Measurements from ENCODE around the gene AGPAT1.
"Not testable (repeated sequence)": the region's sequence is repeated elsewhere in the genome, so short reads cannot be mapped to it uniquely, and the experiment has no call there.

Gene AGPAT1

DNA sequence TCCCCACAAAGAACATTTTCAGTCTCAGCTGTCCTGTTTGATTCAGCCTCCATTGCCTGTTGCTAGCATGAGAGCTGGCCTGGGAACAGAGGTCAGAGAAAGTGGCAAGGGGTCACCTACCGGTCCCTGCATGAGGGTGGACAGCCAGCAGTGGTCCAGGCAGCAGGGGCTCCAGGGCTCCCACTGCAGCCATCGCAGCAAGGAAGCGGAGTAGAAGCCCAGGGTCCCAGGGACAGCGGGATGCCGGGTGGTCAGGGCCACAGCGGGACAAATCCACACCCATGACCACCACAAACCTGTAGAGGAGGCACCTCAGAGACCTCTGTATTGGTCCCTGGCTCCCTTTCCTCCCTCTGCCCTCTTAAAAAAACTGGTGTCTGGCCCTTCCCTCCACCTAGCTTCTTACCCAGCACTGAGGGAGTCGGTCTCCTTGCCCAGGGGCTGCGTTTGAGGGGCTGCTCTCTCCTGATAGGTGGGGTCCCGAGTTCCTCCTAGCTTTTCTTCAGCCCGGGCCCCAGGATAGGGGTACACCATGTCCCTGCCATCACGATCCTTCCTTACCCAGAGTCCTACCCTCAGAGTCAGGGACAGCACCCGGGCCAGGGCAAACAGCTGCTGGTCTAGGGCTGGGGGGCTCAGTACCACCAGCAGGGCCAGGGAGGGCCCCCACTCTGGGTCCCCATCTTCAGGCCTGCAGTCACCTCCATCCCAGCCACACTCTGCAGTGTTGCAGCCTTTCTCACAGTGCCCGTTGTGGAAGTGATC is 25.0 kb upstream of the AGPAT1 start:
- DNase-seq (ENCODE audit: low read depth in 2 of 3, low spot score in 1 of 3) = no peak

DNA sequence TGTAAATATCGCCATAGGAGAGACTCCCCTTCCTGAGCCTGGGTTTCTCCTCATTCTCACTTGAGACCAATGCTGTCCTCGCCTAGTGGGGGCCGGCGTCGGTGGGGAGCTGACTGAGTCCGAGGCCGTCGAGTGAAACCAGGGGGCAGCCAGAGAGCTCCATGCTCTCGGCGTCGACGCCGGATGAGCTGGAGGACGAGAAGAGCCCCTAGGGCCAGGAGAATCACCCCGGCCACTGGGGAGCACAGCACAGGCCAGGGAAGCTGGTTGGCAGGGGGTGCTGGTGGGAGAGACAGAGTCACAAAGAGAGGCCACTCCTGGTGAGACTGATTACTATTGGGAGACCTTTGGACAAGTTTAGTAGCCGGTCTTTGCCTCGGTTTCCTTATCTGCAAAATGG is 23.0 kb upstream of the AGPAT1 start:
- no peak for DNase-seq (ENCODE audit: low read depth in 2 of 3, low spot score in 1 of 3)

DNA sequence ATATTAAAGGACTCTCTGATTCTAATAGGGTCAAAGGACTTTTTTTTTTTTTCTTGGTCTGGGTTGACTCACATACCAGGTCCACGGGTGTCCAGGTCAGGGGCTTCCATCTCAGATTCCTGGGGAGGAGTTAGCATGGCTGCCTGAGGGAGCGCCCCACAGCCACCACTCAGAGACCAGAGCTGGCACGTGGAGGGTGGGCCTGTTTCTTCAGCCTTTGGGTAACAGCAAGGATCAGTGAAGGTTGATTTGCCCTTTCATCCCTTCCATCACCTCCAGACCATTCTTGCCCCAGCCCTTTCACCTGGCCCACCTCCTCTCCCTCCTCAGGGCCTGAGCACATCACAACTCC is 22.4 kb upstream of the AGPAT1 start:
- DNase-seq (ENCODE audit: low read depth in 2 of 3, low spot score in 1 of 3) = no peak

DNA sequence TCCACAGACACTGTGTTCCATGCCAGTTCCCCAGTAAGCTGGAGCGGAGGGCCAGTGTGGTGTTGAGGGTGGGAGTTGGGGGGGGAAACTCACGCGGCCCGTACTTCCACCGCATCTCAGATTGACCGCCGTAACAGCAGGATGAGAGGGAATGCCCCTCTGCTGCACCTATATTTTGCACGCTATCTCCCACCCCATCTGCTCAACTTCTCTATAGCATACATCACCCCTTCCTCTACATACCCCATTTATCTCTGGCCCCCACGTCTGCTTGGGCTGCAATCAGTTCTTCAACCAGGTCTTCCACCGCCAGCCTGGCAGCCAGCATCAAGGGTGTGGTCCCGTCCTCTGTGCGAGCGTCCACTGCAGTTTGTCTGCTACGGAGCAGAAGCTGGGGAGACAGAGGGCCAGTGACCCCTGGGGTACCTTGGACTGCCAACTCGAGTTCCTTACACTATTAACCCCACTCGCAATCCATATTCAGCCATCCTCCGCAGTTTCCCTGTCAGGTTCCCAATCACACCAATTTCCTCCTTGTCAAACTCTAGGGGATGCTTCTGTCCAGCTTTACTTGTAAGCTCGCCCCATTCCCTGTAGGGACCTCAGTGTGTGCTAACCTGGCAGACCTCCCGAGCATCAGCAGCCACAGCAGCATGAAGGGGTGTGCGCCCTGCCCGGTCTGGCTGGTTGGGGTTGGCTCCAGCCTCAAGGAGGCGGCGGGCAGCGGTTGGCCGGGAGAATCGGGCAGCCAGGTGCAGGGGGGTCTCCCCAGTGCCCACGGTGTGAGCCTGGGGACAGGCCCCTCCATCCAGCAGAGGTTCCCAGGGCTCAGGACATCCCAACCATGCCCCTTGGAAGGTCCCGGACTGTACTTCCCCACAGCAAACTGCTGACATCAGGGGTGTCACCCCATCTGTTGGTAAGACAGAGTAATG is 21.1 kb upstream of the AGPAT1 start:
- DNase-seq (ENCODE audit: low read depth in 2 of 3, low spot score in 1 of 3) = no peak

DNA sequence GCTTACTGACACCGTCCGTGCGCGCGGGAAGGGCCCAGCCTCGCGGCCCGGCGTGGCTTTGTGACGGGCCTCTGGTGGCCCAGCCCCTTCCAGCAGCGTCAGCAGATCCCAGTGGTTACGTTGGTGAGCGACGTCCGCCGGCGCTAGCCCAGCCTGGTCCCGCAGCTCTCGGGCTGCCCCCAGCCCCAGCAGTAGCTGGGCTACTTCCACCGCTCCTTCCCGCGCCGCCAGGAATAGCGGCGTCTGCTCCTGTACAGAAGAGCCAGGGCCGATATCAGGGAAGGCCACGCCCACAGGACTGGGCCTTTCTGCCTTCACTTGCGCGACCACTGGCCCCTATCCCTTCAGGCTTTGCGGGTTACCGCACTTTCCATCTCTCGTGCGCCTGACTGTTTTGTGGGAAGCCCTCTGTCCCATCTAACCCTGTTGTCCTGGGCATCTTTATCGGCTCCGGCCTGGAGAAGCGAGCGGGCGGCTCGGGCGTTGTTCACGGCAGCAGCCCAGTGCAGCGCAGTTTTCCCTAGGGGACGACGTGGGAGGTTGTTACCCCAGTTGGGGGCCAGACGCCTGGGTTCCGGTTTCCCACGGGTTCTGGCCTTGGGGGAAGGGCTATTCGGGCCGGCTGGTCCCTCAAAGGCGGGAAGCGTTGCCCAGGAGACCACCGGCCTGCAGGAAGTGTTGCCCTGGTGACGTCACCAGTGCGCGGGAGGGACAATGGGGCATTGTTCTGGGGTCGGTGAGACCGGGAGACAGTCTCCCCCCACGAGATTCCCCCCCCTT is 20.2 kb upstream of the AGPAT1 start:
- peak; percentile 41 to 51 (median 51) for DNase-seq (ENCODE audit: low read depth in 2 of 3, low spot score in 1 of 3)

DNA sequence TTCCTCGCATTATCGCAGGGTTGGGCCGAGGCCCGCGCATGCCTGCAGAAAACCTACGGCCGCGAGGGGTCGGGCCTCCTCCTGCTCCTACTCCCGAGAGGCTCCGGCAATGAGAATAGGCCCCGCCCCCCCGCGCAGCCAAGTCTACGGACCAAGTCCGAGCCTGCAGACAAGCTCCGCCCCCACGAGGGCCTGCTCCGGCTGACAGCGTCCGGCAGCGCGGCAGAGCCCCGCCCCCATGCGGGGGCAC is 19.7 kb upstream of the AGPAT1 start:
- DNase-seq (ENCODE audit: low read depth in 2 of 3, low spot score in 1 of 3) = peak; percentile 100

DNA sequence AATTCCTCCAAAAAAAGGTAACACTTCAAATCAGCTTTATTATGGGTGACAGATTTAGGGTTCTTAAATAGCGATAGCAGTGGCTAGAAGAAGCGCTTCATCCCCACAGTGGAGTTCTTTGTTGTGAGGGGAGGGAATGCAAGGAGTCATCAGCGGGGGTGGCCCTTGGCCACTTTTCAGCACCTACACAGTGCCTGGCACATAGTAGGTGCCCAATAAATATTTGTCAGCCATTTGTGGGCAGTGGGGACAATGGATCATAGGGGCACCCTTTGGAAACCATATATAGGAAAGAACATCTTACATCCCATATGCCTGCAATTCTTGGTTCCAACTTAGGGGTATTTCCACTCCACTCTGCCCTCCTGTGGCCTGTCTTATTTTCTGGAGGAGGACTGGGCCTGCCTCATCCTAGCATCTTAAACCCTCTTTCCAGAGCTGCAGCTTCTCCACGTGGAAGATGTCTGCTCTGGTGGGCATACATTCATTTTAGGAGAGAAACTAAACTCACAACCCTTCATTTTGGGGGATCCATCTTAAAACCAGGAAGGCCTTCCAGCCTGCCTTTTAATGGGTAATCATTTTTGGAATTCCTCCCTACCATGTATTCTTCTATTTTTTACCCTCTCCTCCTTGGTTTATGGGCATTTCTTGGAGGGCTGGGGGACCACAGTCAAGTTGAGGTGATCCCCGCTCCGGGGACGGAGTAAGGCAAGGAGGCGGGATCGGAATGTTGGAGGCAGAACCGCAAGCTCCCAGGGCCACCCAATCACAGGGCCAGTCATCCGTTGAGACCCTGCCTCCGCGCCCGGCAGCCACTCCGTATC is 19.2 kb upstream of the AGPAT1 start:
- DNase-seq (ENCODE audit: low read depth in 2 of 3, low spot score in 1 of 3) = no peak

DNA sequence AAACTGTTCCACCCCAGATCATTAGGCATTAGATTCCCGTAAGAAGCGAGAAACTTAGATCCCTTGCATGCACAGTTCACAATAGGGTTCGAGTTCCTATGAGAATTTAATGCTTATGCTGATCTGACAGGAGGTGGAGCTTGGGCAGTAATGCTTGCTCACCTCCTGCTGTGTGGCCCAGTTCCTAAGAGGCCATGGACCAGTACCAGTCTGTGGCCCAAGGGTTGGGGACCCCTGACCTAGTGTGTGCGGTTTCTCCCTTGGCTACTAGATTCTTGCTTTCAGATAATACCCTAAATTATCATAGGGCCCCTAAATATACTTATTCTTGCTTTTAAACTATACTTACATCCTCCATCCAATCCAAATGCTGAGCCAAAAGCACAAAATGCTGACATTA is 18.5 kb upstream of the AGPAT1 start:
- no peak for DNase-seq (ENCODE audit: low read depth in 2 of 3, low spot score in 1 of 3)

DNA sequence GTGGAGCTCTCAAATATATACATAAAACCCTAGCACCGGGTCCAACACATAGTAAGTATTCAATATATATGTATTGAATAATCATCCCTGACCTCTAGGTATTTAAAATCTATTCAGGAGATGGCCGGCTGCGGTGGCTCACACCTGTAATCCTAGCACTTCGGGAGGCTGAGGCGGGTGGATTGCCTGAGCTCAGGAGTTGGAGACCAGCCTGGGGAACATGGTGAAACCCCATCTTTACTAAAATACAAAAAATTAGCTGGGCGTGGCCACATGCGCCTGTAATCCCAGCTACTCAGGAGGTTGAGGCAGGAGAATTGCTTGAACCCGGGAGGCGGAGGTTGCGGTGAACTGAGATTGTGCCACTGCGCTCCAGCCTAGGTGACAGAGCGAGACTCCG is 17.2 kb upstream of the AGPAT1 start:
- not testable (repeated sequence) for DNase-seq (ENCODE audit: low read depth in 2 of 3, low spot score in 1 of 3)

DNA sequence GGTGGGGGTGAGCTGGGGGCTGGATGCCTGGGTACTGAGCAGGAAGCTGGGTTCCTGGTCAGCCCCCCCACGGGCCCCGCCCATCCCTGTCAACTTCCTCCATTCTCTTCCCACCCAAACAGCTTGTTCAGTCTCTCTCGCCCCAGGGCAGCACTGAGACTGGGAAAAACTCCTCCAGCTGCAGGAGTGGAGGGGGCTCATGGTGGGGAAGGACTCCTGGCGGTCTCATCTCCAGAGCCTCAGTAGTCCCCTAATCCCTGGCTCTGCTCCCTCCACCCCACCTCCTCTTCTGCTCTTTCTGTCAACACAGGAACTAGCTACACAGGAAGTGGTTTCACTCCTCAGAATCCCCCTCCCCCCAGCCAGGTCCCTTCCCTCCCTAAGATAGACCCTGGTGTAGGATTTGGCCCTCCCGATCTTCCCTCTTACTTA is 16.7 kb upstream of the AGPAT1 start, which contains the start of gene GPSM3:
Gene GPSM3, minus strand, starts transcription at position 36 of the 432 bp plus-strand sequence. CDS start 130 bp downstream, outside the sequence.
- DNase-seq (ENCODE audit: low read depth in 2 of 3, low spot score in 1 of 3) = peak in 1 of 3 donors; percentile 40

DNA sequence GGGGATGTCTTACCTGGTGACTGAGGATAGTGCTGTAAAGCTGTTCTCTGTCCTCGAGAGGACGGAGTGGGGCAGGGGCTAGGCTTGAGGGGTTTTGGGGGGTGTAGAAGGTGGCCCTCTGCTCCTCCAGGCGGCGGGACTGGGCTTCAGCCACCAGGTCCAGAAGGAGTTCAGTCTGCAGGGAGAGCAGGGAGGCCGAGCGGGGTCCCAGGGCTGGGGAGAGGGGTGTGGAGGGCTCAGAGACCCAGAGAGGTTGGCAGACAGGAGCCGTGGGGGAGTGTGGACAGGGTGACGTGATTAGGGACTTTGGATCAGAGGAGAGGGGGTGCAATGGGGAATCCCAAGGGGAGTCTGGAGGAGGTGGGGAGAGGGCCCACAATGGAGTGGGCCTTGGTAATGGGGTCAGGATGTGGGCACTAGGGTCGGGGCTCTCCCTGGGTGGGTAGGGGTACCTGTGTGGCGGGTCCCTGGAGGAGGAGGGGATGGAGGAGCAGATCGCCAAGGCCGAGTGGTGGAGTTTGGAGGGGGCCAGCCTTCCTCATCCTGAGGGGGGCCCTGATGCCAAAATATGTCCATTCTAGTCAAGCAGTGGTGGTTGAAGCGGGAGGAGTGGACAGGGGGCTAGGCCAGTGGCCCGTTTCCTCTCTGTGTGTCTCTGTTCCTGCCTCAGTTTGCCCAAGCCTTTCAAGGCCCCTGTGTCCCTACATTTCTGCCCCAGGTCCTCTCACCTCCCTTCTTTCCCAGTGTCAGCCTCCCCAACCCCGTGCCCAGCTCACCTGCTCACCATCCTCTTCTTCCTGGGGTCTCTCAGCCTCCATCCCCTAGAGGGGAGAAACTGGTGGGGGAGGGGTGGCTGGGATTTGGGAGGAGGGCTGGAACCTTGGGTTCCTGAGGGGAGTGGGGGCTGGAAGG is 16.1 kb upstream of the AGPAT1 start:
- no peak for DNase-seq (ENCODE audit: low read depth in 2 of 3, low spot score in 1 of 3)

DNA sequence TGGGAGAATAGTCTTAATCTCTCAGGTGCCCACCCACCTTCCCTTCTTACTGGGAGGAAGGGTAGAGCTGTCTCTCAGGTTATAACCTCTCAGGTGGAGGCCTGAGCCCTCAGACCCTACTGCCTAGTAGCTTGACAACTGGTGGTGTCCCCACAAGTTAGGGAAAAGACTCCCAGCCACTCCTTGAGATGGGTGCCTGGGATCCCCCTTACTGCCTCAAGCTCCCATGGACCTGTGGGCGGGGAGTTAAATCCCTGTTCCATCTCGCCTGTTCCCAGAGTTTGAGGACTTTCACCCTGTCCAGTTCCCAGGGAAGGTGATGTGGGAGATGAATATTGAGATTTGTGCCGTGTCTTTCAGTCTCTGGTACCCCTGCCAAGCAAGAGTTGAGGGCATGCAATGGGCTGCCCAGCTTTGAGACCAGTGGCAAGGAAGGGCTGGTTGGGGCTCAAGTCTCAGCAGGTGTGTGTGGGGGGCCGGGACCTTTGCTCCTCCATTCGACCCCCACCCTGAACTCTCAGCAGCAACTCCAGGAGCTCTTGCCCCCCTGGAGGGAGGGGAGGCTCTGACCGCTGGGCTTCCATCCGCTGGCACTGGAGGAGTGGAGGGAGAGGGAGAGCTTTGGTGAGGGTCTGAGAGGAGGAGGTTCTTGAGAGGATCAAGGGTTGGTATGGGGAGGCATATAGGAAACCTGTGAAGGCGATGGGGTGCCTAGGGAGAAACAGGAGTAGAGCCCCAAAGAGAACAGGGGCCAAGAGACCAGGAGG is 15.2 kb upstream of the AGPAT1 start:
- no peak for DNase-seq (ENCODE audit: low read depth in 2 of 3, low spot score in 1 of 3)

DNA sequence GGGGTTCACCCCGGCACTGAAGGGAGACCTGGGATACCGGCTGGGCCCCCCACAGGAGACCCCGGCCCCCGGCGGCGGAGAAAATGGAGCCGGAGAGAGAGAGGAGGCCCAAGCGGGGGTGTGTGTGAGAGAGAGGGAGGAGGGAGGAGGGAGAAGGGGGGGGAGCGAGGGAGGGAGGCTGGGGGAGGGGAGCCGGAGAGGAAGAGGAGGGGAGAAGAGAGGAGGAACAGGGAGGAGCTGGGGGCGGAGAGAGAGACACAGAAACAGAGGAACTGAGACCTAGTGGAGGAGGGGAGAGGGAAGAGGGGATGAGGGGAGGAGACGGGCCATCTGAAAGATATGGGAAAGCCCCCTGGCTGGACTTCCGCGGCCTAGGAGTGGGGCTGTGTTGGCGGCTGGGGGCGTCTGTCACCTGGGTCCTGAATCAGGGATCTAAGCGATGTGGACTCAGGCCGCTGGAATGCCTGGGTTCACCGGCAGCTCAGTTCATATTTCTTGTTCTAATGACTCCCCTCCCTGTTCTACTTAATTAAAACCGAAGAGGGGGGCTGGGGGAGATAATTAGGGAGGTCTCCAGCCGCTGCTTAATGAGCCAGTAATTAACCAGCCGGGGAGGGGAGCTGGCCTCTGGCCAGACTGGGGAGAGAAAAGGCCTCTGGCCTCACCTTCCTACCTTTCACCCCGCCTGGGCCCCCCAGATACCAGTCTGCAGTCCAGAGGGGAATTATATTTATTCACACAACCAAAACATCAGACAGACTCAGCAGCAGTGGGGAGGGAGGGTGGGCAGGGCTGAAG is 14.4 kb upstream of the AGPAT1 start, which contains the start of gene PBX2:
Gene PBX2, minus strand, starts transcription at position 149 of the 798 bp plus-strand sequence. CDS start 287 bp downstream, outside the sequence.
- DNase-seq (ENCODE audit: low read depth in 2 of 3, low spot score in 1 of 3) = peak; percentile 61 to 82 (median 73)

DNA sequence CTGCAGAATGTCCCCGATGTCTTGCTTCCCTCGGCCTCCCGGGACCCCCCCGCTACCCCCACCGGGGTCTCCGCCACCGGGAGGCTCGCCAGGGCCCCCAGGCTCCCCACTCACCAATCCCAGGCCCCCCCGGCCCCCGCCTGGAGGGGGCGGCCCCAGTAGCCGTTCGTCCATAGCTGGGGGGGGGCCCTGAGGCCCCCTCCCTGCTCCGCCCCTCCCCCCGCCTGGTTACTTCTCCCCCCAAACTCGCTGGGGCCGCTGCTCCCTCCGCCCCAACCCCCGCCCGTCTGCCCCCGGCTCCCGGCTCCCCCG is 13.8 kb upstream of the AGPAT1 start:
- no peak for DNase-seq (ENCODE audit: low read depth in 2 of 3, low spot score in 1 of 3)

DNA sequence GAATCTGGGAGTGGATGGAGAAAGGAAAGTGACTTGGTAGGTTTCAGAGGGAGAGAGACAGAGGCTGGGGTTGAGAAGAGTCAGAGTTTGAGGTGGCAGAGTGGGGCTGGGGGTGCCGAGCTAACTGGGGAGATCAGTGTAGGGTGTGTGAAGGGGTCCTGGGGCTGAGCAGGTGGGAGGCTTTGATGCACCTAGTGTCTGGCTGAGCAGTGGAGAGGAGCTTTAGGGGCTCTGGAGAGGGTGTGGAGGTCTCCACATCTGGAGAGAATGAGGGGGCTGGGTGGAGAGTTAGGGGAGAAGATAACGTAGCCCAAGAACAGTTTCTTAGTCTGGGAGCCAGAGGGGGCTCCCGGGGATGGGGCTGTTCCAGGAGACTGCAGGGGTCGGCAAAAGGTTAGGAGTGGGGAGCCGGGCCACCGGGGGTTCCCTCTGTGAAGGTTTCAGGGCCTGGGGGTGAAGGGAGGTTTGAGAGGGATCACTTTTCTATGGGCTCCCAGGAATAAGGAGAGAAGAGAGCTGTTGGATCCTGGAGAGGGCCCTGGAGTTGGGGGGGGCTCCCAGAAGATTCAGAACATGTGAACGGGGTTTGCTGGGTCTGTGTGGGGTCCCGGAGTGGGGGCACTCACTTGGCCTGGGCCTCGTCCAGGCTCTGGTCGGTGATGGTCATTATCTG is 13.3 kb upstream of the AGPAT1 start:
- no peak for DNase-seq (ENCODE audit: low read depth in 2 of 3, low spot score in 1 of 3)

DNA sequence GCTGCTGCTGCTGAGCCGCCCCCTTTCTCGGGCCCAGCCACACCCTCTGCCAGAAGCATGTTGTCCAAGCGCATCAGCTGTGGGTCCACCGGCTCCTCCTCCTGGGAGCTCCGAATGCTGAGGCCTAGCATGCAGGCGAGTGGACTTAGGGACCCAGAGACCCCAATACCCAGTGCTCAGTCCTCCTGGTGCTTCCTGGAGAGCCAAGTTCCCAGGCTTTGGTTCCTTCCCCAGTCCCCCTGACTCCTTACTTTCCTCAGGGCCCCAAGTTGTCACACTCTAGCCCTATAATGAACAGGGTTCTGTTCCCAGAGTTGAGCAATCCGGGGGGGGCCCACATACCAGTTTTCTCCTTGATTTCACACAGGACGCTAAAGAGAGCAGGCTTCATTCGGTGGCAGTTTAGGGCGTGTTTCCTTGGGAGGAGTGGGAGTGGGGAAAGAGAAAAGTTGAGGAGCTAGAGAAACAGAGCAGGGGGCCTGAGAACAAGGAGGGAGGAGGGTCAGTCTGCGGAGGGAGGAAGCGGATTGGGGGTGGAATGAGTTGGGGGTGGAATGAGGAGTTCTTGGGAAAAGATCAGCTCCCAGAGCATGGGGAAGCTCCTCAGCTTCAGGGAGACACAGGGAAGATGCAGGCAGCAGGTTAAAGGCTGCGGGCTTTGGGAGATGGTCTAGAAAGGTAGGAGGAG is 12.6 kb upstream of the AGPAT1 start:
- no peak for DNase-seq (ENCODE audit: low read depth in 2 of 3, low spot score in 1 of 3)
